ENCODE data around the gene PRDM16.

Gene PRDM16

DNA sequence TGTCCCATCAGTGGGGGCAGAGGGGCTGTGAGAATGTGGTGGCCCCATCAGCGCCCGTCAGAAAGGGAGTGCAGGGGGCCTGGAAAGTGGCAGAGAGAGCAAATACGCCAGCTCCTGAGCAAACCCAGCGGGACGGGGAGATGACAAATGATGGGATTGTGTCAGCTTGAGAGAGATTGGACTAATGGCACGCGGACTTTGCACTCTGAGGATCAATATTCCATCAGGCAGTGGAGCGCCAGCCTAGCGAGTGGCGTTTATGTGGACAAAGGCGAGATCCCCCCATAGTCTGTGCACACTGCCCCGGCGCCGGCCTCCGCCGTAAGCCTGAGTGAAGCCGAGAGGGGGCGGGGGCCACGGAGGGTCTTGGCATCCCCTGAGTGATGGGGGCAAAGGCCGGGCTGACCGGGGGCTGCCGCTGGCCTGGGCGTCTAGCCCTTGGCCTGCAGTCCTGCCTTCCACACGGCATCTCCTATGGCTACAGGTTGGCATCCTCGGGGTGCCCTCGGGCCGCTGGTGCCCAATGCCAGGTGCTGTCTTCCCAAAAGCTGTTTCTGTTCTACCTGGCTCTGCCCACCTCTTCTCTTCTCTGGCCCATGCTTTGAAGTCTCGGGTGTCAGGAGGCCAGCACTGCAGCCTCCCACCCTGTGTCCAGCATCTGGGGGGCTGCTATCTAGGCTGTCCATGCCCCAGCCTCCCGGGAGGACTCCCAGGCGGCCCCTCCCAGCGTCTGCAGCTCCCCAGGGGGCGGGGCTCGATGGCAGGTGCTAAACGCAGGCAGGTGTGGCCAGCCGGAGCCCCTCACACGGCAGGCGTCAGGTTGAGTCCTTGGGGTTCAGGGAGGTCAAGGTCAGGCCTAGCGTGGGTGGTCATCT lies 46.5 kb downstream of the PRDM16 start:
- no peak for DNase-seq (ENCODE audit: low read depth in 2 of 2)
- TF ChIP-seq, protein P1, sequence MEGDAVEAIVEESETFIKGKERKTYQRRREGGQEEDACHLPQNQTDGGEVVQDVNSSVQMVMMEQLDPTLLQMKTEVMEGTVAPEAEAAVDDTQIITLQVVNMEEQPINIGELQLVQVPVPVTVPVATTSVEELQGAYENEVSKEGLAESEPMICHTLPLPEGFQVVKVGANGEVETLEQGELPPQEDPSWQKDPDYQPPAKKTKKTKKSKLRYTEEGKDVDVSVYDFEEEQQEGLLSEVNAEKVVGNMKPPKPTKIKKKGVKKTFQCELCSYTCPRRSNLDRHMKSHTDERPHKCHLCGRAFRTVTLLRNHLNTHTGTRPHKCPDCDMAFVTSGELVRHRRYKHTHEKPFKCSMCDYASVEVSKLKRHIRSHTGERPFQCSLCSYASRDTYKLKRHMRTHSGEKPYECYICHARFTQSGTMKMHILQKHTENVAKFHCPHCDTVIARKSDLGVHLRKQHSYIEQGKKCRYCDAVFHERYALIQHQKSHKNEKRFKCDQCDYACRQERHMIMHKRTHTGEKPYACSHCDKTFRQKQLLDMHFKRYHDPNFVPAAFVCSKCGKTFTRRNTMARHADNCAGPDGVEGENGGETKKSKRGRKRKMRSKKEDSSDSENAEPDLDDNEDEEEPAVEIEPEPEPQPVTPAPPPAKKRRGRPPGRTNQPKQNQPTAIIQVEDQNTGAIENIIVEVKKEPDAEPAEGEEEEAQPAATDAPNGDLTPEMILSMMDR (IDR thresholded peaks at IDR 0.05; ENCODE audit: low read depth, low read length) = no peak
- no peak overlapping the region for H3K4me3 ChIP-seq (replicated peaks in 1 of 2; ENCODE audit: low read depth in 2 of 2, low read length in 2 of 2)

GRCh38 chr1:3116150-3116510 lies 47.1 kb downstream of the PRDM16 start:
- no peak for DNase-seq (ENCODE audit: low read depth in 2 of 2)
- TF ChIP-seq, protein P1 (IDR thresholded peaks at IDR 0.05; ENCODE audit: low read depth, low read length) = no peak
- H3K4me3 ChIP-seq (replicated peaks in 1 of 2; ENCODE audit: low read depth in 2 of 2, low read length in 2 of 2) = no peak overlapping the region

DNA sequence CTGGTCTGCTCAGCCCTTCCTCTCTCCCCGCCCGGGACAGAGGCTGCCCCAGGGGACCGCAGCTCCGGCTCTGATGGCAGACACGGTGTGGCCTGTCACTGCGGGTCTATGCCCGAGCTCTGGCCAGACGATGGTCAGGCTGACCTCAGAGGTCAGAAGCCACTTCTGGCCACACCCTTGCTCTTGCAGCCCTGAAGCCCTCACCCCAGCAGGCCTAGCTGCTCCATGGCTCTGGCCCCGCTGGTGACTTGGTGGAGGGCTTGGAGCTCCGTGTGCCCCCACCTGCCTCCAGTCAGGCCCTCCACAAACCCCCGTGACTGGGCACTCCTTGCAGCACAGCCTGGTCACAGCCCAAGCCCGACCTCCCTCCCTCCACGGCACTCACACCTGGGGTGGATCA lies 47.6 kb downstream of the PRDM16 start:
- H3K4me3 ChIP-seq (replicated peaks in 1 of 2; ENCODE audit: low read depth in 2 of 2, low read length in 2 of 2) = no peak overlapping the region
- TF ChIP-seq, protein P1 (IDR thresholded peaks at IDR 0.05; ENCODE audit: low read depth, low read length) = no peak

DNA sequence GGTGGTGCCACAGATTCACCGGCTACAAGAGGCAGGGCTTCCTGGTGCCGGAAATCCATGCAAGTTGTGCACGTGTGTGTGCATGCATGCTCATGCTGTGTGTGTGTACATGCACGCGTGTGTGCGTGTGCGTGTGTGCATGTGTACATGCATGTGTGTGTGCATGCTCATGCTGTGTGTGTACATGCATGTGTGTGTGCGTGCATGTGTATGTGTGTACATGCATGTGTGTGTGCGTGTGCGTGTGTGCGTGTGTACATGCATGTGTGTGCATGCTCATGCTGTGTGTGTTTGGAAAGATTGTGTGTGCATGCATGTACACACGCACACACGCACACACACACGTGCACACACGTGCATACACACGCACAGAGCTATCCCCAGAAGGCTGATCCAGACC lies 48.9 kb downstream of the PRDM16 start:
- no peak for DNase-seq (ENCODE audit: low read depth in 2 of 2)
- H3K4me3 ChIP-seq (replicated peaks in 1 of 2; ENCODE audit: low read depth in 2 of 2, low read length in 2 of 2) = no peak overlapping the region
- TF ChIP-seq, protein P1 (IDR thresholded peaks at IDR 0.05; ENCODE audit: low read depth, low read length) = no peak

More for the DNA sequence above, 47.6 kb downstream of the PRDM16 start:
- no peak for DNase-seq (ENCODE audit: low read depth in 2 of 2)

- TF ChIP-seq, protein P1 (IDR thresholded peaks at IDR 0.05; ENCODE audit: low read depth, low read length) = no peak
- no peak for DNase-seq (ENCODE audit: low read depth in 2 of 2)
- H3K4me3 ChIP-seq (replicated peaks in 1 of 2; ENCODE audit: low read depth in 2 of 2, low read length in 2 of 2) = no peak overlapping the region
Observed at GRCh38 chr1:3119061-3119460, 50.1 kb downstream of the PRDM16 start.

DNA sequence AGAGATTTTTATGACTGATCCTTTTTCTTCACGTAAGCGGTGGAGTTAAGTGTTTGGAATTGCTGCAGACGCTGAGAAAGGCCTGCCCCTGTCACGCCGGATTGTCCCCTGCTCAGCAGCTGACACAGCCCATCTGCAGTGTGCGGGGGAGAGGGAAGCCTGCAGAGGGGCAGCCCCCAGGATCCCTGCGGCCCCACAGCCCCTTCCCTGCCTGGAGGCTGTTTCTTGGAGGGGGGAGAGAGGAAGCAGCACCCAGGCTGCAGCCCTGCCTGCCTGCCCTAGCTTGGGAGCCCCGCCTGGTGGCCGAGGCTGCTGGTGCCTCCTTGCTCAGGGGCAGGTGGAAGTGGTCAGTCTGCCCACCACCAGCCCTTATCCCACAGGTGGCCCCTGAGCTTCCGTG lies 50.7 kb downstream of the PRDM16 start:
- H3K4me3 ChIP-seq (replicated peaks in 1 of 2; ENCODE audit: low read depth in 2 of 2, low read length in 2 of 2) = no peak overlapping the region
- no peak for DNase-seq (ENCODE audit: low read depth in 2 of 2)
- TF ChIP-seq, protein P1 (IDR thresholded peaks at IDR 0.05; ENCODE audit: low read depth, low read length) = no peak

Measured in cardiac fibroblast (primary cell).